Fibroblast of skin of abdomen (primary cell): Measurements from ENCODE around the gene TMEM191C. TPM values are rescaled to one million over a fixed set of nuclear protein-coding genes. Genes with fewer than 3 reads are reported as not detected.
"Not testable (repeated sequence)": the region's sequence is repeated elsewhere in the genome, so short reads cannot be mapped to it uniquely, and the experiment has no call there.

Experiments
- DNase-seq: peaks from one replicate; pipeline ENCODE4 v3.0.0-alpha.2; 2013
- polyA plus RNA-seq, 2 experiments: library from polyadenylated mRNA; unstranded; fragments of 120-200 nt; gene quantifications; one replicate each; pipeline ENCODE4 v1.2.1, GENCODE V29; 2013; ENCODE audit not compliant: insufficient read length in 2 of 2

TMEM191C gene
- polyA plus RNA-seq (2013, experiment 1 of 2; ENCODE audit: insufficient read length): 0.54 TPM
- polyA plus RNA-seq (2013, experiment 2 of 2; ENCODE audit: insufficient read length): 0.36 TPM

DNA sequence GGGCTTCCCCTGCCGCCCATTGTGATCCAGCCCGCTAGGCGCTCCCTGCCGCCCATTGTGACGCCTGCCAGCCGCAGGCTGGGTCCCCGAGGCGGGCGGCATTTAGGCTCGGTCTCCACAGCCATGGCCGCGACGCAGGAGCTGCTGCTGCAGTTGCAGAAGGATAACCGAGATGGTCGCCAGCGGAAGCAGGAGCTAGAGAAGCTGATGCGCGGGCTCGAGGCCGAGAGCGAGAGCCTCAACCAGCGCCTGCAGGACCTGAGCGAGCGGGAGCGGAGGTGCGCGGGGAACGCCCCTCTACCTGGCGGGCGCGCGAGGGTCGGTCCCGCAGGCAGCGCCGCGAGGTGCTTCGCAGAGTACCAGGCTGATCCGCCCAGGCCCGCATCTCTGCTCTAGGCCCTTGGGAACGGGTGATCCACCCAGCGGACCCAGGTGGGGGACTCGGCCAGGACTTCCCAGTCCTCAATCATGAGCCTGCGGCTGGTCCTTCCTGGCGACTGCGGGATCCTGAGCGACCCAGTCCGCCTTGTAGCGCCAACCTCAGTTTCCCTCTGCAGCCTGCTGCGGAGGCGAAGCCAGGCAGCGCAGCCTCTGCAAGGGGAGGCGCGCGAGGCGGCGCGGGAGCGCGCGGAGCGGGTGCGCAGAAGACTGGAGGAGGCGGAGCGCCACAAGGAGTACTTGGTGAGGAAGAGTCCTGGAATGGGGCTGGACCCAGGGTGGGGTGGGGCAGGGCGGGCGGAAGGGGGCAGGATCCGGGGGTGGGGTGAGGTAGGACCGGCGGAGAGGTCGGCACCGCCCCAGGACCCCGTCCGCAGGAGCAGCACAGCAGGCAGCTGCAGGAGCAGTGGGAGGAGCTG is at the start of gene TMEM191C:
Gene TMEM191C (plus strand): TSS at position 51 of the 857 bp plus-strand sequence. CDS start 73 bp downstream, at position 124.
- not testable (repeated sequence) for DNase-seq

DNA sequence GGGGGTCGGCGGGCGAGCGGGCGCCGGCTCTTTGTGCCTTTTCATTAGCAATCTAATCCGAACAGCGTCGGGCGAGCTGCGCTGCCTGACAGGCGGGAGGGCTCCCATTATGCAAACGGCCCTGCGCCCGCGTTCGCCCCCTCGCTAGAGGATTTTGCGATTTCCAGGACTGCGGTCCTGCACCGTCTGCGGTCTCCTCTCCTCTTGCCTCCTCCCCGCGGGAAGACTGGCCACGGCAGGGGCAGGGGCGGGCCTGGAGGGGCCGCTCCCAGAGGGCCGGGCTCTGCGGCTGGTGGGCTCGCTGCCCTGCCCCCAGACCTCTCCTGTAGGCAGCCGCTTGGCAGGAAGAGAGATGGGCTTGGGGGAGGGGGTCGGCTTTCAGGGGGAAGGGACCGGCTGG is 49.3 kb upstream of the TMEM191C start:
- not testable (repeated sequence) for DNase-seq

DNA sequence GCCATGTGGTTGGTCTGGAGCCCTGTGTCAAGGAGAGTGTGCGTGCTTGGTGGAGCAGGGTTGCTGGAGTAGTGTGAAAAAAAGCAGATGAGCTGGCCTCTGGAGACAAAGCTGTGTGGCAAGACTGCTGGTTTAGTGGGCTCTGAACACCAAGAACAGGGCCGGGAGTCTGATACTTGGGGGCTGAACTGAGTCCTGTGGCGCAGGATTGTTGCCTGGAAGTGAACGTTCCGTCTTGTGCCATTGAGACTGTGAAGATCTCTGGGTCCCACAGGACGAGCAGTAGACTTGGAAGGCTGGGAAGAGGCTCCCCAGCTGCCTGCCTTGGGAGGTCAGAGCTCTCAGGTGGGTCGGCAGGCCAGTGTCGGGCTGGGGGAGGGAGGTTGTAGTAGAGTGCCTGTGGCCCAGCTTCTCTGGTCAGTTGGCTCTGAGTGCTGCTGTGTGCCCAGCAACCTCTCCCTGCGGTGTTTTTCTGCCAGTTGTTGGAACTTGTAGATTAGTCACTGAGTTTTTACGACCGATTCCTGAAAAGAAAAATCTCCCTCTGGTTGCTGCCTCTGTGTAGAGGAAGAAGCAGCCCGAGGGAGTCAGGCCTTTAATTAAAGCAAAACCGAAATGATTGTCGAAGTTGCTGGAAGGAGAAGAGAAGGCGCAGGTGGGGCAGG is 48.1 kb upstream of the TMEM191C start:
- DNase-seq: not testable (repeated sequence)

DNA sequence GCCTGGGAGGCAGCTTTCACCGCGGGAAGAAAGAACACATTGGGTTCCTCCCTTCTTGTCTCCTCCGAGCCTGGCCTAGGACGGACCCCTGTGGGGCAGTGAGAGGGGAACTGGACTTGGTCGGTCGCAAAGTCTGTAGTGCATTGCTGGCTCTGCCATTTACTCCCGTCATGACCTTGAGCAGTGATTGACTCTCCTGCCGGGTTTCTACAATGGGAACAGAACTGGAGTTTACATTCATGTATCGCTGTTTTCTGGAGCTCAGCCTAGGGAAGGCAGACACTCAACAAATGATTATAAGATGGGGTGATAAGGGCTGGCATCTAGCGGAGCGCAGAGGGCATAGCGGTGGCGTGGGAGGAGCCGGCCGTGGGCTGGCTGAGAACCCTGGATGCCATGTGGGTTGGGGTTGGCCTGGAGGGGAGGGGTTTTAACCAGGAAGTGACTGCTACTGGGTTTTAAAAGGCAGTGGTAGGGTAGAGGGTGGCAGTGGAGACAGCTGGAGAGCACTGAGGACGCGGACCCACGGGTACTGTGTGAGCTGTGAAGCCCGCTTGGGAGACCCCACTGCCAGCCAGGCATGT is 46.9 kb upstream of the TMEM191C start:
- not testable (repeated sequence) for DNase-seq

DNA sequence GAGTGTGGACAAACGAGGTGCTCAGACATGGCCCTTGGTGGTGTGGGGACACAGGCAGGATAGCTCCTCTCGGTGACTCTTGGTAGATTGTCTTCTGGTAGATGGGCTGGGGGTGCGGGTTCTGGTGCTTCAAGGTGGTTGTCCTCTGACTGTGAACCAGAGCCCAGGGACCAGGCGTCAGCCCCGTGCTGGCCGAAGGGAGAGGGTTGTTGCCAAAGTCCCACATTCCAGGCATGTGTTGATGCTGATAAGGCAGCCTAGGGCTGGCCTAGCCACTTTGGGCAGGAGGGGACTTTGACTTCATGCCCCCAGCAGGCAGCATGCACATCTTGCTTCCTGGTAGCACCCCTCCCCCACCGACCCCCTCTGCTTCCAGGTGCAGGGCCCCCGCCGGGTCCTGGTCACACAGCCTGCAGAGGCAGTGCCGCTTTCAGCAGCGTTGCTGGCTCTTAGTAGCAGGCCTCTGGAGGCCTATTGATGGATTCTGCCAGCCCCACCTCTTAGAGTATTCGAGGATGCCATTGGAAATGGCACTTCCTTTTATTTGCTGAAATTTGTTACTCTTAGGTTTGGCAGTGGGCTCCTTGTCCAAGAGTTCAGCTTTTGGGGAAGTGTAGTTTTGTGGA is 43.0 kb upstream of the TMEM191C start:
- DNase-seq: not testable (repeated sequence)

DNA sequence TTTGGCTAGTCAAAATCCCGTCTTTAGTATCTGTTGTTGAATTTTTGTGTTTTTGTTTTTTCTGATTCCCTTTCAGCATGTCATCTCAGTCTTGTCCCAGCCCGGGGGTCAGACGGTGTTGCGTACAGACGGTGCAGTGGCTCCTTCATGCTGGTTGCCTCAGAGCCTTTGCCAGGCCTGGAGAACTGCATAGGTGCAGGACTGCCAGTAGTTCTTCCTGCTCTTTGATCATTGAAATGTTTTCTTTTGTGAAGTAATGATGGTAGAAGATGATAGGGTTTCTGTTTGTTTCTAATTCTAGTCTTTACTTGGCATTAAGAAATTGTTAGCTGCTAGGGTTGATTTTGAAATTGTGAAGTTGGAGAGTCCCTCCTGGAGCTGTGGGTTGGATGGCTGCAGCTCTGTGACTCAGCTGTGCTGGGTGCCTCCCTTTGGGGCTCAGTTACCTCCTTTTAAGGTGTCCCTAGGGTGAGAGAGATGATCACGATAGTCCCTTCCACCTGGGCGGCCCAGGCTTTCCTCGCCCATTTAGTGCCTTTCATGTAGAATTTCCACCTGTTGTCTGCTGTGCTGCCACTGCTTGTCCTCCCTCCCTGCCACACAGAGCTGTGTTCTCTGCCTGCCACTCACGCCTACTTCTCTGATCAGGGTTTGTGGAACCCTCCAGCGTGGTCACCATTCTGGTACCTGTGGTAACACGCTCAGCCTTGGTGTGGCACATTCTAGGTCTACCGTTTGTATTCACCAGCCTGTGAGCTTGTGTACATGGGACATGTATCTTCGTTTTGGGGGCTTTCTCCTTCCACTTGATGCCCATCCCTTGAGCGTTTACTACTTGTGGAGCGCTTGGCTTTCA is 32.6 kb upstream of the TMEM191C start:
- not testable (repeated sequence) for DNase-seq

DNA sequence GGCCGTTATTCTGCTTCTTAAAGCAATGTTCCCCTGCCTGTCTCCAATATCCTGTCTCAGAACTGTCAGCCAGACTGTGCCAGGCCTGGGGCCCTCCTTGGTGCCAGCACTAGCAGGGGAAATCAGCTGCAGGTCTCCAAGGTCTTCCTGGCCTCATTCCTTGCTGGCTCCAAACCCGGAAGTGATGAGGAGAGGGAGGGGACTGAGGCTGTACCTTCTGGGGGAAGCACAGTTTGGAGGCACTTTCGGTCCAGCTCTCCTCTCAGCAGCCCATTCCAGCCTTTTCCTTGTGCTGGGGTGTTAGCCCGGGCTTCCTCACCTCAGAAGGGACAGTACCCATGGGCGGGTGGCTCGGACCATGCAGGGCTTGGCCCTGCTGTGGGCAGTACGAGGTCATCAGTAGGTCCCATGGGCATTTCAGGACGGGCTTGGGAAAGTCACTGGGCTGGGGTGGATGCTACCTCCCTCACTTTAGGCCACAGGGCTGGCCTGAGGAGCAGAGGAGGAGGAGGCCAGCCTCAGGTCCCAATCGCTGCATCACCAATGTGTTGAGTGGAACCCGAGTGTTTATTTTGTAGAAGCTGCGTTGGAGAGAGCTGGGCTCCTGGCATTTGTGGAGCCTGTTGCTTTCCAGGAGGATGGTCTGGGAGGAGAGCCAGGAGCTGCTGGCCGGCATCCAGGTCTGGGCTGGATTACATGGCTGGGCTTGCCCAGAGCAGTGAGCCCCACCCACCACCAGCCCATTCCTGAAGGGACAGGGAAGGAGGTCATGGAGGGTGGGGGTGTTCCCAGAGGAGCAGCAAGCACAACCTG is 31.0 kb upstream of the TMEM191C start:
- not testable (repeated sequence) for DNase-seq

DNA sequence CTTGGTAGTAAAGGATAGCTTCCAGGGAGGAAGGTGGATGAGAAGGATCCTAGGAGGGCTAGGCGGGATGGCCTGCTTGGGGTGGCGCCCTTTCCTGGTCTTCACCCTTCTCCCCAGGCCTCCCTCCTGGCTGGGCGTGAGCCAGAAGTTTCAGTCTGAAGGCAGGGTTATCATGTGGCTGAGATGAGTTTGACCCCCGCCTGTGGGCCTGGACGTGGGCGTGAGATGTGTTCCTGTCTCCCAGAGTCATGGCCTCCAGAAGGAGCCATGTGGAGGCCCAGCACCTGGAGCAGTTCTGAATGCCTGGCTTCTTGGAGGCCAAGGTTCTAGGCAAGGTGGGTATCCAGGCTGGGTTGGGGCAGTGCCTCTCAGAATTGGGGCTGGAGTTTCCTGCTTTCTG is 29.2 kb upstream of the TMEM191C start:
- DNase-seq: not testable (repeated sequence)

DNA sequence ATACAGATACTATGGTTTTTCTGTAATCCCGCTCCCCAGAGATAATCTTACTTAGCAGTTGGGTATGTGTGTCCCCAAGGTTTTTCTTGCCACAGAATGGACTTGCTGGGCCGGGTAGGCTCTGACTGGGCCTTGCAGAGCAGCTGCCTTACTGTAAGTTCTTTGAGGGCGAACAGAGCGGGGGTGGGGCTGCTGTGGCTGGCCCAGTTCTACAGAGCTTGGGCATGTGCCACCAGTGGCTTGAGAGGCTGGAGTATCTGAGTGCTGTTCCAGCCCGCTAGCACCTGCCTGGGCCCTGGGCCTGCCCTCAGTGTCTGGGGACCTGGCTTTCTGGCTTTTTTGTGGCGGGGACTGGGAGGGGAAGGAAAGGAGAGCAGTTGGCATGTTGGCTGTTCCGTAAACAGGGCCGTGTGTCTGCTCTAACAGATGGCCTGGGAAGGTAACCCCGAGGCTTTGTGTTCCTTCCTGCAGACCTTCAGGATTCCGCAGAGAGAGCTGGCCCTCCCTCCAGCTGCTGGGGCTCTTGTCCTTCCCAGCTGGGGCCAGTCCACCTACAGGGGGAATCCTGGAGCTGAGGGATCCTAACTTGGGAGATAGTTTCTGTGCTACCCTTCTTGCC is 27.1 kb upstream of the TMEM191C start:
- DNase-seq: not testable (repeated sequence)

DNA sequence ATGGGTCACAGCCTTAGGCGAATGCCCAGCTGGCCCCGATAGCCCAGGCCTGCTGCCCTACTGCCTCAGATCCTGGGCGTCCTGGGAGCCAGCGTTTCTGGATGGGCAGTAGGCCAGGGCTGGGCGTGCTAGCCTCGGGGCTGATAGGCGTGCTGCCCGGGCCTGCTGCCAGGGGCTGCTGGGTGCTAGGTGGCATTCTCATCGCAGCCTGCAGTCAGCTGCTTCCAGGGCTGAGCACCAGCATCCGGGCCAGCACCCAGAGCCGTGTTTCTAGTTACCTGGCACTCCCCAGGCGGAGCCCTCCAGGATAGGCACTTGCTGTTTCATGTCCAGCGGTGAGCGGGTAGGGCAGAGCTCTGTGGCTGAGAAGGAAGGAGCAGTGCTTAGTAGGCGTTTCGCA is 26.5 kb upstream of the TMEM191C start:
- DNase-seq: not testable (repeated sequence)

DNA sequence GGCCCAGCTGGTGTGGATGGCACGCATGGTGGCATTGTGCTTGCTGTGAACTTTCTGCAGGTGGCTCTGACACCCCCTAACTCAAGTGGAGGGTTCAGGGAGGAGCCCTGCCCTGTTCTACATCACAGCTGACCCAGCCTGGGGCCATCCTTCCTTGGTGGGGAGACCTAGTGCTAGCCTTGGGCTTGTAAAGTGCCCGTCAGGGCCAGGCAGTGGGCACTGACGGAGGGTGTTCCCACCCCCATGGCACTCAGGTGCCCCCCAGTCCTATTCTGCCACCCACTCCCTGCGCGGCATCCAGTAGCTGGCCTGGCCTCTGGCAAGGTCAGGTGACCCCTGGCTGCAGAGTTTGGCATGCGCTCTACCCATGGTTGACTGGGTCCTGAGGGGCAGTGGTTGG is 26.0 kb upstream of the TMEM191C start:
- DNase-seq: not testable (repeated sequence)

DNA sequence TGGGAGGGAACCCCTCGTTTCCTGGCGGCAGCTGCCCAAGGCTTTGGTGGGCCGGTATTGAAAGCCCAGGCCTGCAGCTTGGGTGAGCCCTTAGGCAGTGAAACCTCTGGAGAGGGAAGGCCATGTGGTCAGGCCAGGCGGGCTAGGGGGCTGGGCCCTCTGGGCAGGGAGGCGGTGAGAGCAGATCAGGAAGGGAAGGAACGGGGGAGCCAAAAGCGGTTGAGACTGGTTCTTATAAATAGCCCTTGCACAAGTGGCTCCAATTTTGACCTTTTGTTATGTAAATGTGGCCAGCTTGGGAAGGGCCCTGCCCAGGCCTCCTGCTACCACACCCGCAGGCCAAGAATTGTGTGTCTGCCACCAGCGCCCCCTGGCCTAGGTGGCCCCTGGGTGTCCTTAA is 25.1 kb upstream of the TMEM191C start:
- not testable (repeated sequence) for DNase-seq

DNA sequence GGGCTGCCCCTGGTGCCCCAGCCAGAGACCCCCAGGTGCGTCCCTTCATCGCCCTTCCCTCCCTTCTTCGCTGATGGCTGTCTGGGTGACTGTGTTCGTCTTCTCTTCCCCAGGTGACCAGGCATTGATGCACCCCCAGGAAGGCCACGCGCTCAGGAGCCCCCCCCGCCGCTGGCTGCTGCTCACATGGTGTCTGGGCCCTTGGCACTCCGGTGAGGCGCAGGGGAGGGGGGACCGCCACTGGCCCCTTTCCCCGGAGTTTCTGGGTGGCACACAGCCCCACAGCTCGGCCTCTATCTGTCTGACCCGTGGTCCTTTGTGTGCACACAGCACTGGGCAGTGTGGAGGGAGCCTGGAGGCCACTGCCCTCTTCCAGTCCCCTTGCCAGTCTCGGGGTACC is 24.5 kb upstream of the TMEM191C start:
- not testable (repeated sequence) for DNase-seq

DNA sequence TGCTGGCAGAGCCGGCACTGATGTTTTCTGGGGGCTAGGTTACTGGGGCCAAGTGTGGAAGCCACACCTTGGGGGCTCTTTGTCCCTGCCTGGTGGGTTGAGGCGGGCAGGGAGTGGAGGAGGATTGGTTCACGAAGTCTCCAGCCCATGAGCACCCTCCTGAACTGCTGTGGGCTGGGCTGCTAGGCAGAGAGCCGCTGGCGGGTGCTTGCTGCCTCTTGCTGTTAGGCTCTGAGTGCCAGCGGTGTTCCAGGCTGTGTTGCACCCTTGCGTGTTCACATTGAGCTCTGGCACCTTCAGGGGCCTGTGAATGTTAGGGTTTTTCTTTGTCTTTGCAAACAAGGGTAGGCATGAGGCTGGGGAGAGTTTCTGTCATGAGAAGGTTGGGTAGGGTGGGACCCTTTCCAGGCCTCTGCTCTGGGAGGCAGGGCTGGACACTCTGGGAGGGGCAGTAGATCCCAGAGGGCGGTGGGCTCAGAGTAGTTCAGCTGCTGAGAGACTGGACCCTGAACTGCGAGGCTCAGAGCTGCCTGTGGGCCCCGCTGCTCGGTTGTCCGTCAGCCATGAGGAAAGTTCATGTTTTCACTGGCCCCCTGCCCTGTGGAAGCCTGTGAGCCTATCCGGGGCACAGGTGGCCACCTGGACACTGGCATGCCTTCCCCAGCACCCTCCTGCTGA is 24.0 kb upstream of the TMEM191C start:
- no peak for DNase-seq

DNA sequence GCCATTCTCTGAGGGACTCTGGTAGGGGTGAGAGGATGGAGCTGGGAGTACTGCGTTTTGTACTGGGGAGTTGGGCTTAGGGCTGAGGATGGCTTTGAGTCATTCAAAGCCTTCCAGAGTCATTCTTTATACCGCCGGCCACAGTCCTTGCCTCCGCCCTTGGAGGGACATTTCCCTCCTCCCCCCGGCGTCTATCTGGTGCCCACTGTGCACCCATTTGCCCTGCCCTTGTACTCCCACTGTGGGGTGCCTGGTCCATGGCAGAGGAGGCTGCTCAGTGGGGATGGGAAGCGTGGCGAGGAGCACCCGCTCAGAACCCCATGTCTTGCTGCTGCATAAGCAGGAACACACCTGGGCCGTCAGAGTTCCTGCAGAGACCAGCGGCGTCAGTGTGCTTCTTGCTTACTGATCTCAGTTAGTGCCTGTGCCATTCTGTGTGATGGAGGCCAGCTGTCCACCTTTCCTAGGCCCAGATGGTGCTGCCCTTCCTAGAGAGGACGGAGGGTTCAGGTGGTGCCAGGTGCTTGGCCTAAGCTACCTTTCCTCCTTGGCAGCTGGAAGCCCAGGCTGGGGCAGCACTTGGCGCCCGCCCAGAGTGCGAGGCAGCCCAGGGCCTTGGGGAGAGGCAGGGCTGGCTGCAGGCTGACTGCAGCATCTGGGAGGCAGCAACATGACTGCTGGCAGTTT is 23.3 kb upstream of the TMEM191C start:
- no peak for DNase-seq

DNA sequence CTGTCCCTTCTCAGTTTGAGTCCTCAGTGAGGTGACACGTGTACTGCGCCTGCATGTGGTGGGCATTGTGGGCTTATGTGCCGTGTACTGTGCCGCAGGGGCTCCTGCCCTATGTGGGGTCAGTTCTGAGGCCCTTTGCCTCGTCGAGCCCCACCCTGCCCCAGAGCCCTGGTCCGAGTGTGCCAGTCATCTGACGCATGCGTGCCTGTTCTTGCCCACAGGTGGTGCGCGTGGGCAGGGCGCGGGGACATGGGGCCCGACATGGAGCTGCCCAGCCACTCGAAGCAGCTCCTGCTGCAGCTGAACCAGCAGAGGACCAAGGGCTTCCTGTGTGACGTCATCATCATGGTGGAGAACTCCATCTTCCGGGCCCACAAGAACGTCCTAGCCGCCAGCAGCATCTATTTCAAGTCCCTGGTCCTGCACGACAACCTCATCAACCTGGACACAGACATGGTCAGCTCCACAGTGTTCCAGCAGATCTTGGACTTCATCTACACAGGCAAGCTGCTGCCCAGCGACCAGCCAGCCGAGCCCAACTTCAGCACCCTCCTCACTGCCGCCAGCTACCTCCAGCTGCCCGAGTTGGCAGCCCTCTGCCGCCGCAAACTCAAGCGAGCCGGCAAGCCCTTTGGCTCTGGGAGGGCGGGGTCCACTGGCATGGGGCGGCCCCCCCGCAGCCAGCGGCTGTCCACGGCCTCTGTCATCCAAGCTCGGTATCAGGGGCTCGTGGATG is 22.3 kb upstream of the TMEM191C start:
- no peak for DNase-seq

DNA sequence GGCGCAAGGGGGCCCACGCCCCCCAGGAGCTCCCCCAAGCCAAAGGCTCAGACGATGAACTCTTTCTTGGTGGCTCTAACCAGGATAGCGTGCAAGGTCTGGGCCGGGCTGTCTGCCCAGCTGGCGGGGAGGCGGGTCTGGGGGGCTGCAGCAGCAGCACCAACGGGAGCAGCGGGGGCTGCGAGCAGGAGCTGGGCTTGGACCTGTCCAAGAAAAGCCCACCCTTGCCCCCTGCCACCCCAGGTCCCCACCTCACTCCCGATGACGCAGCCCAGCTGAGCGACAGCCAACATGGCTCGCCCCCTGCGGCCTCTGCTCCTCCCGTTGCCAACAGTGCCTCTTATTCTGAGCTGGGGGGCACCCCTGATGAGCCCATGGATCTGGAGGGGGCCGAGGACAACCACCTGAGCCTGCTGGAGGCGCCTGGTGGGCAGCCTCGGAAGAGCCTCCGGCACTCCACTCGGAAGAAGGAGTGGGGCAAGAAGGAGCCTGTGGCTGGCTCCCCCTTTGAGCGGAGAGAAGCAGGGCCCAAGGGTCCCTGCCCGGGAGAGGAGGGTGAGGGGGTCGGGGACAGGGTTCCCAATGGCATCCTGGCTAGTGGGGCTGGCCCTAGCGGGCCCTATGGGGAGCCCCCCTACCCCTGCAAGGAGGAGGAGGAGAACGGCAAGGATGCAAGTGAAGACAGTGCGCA is 21.6 kb upstream of the TMEM191C start:
- DNase-seq: no peak
